WTC11 (cell line): ENCODE results near the gene DTNA. TPM values are rescaled to one million over a fixed set of nuclear protein-coding genes. Genes with fewer than 3 reads are reported as not detected.

Source experiments
- ATAC-seq: fragments of 200-7000 bp; cut with Tn5 transposase; 2 replicates; pipeline ENCODE4 v1.10.0; 2021; ENCODE audit warnings: mild to moderate bottlenecking, moderate library complexity
- CTCF ChIA-PET: fragments of 300-600 bp; sonication (Branson Sonifier 250); formaldehyde crosslinking; loops from one replicate; lab custom pipeline; 2021; ENCODE audit warnings: antibody characterized with exemption; lab: Charles Lee
- POLR2A ChIA-PET: fragments of 350-600 bp; sonication (Branson Sonifier 250); formaldehyde crosslinking; loops from one replicate; lab custom pipeline; 2021; ENCODE audit warnings: antibody characterized with exemption; lab: Charles Lee
- DNase-seq: peaks from one replicate; pipeline ENCODE4 v3.0.0; 2021; ENCODE audit warnings: low spot score
- H3K27ac Mint-ChIP-seq: 2 replicates; pipeline ENCODE4 v1.8.0; 2021; ENCODE audit warnings: mixed read lengths
- H3K27me3 Mint-ChIP-seq: 2 replicates; pipeline ENCODE4 v1.8.0; 2021; ENCODE audit warnings: low read depth, mild to moderate bottlenecking, moderate library complexity, mixed read lengths
- H3K36me3 Mint-ChIP-seq: 2 replicates; pipeline ENCODE4 v1.8.0; 2021; ENCODE audit warnings: mixed read lengths
- H3K4me1 Mint-ChIP-seq: 2 replicates; pipeline ENCODE4 v1.8.0; 2022; ENCODE audit warnings: mixed read lengths
- H3K4me3 Mint-ChIP-seq: 2 replicates; pipeline ENCODE4 v1.8.0; 2021; ENCODE audit warnings: mild to moderate bottlenecking, moderate library complexity, mixed read lengths
- H3K9me3 Mint-ChIP-seq: 2 replicates; pipeline ENCODE4 v1.8.0; 2021; ENCODE audit warnings: mixed read lengths
- CREB1 ChIP-seq: sonication (generic); formaldehyde crosslinking; IDR thresholded peaks from 2 replicates; pipeline ENCODE4 v1.8.0; 2023; ENCODE audit warnings: mild to moderate bottlenecking, missing genetic modification reagents
- CREM ChIP-seq: sonication (generic); formaldehyde crosslinking; IDR thresholded peaks from 2 replicates; pipeline ENCODE4 v1.8.1; 2022; ENCODE audit warnings: mild to moderate bottlenecking, missing genetic modification reagents, moderate library complexity
- EMX1 ChIP-seq: fragments of 250-450 bp; sonication (Bioruptor Pico); IDR thresholded peaks from 2 replicates; pipeline ENCODE4 v1.8.0; 2021; ENCODE audit warnings: mild to moderate bottlenecking
- ETV6 ChIP-seq: sonication (generic); formaldehyde crosslinking; IDR thresholded peaks from 2 replicates; pipeline ENCODE4 v1.8.1; 2022; ENCODE audit warnings: mild to moderate bottlenecking, missing genetic modification reagents
- FOXJ3 ChIP-seq: sonication (generic); formaldehyde crosslinking; IDR thresholded peaks from 2 replicates; pipeline ENCODE4 v1.9.0; 2021; ENCODE audit warnings: missing genetic modification reagents, mild to moderate bottlenecking, borderline replicate concordance
- FOXK1 ChIP-seq: sonication (generic); formaldehyde crosslinking; IDR thresholded peaks from 2 replicates; pipeline ENCODE4 v1.8.0; 2022; ENCODE audit warnings: mild to moderate bottlenecking, moderate library complexity, missing genetic modification reagents
- FOXP1 ChIP-seq: sonication (generic); formaldehyde crosslinking; IDR thresholded peaks from 2 replicates; pipeline ENCODE4 v1.8.0; 2022; ENCODE audit warnings: missing genetic modification reagents, mild to moderate bottlenecking, moderate library complexity, borderline replicate concordance
- JUN ChIP-seq: sonication (generic); formaldehyde crosslinking; IDR thresholded peaks from 2 replicates; pipeline ENCODE4 v1.8.0; 2023; ENCODE audit warnings: mild to moderate bottlenecking, missing genetic modification reagents
- MXD4 ChIP-seq: fragments of 250-450 bp; sonication (Bioruptor Pico); IDR thresholded peaks from 2 replicates; pipeline ENCODE4 v1.8.0; 2021; ENCODE audit warnings: mild to moderate bottlenecking, moderate library complexity, borderline replicate concordance
- TEAD4 ChIP-seq: sonication (generic); formaldehyde crosslinking; IDR thresholded peaks from 2 replicates; pipeline ENCODE4 v1.8.0; 2022; ENCODE audit warnings: mild to moderate bottlenecking, missing genetic modification reagents
- ZNF232 ChIP-seq: sonication (generic); formaldehyde crosslinking; IDR thresholded peaks from 2 replicates; pipeline ENCODE4 v1.8.0; 2022; ENCODE audit warnings: mild to moderate bottlenecking, missing genetic modification reagents
- ZNF263 ChIP-seq: sonication (generic); formaldehyde crosslinking; IDR thresholded peaks from 2 replicates; pipeline ENCODE4 v1.8.1; 2022; ENCODE audit warnings: low read depth, mild to moderate bottlenecking, moderate library complexity, missing genetic modification reagents
- ZNF396 ChIP-seq: fragments of 250-450 bp; sonication (Bioruptor Pico); IDR thresholded peaks from 2 replicates; pipeline ENCODE4 v1.8.0; 2021; ENCODE audit warnings: mild to moderate bottlenecking, moderate library complexity, borderline replicate concordance
- ZNF416 ChIP-seq: fragments of 250-450 bp; sonication (Bioruptor Pico); IDR thresholded peaks from 2 replicates; pipeline ENCODE4 v1.9.0; 2021; ENCODE audit warnings: mild to moderate bottlenecking, inconsistent platforms
- ZNF671 ChIP-seq: fragments of 250-450 bp; sonication (Bioruptor Pico); IDR thresholded peaks from 2 replicates; pipeline ENCODE4 v1.8.0; 2021; ENCODE audit warnings: mild to moderate bottlenecking
- total RNA-seq: library from RNA; stranded (reverse); gene quantifications from 3 replicates; pipeline ENCODE4 v1.2.3, GENCODE V29; 2021
- TF ChIP-seq, protein P1 (sequence below): sonication (generic); formaldehyde crosslinking; conservative IDR thresholded peaks from 2 replicates; pipeline ENCODE4 v1.8.1; 2023; ENCODE audit warnings: mild to moderate bottlenecking, low read depth, missing genetic modification reagents, moderate library complexity
- TF ChIP-seq, protein P2 (sequence below): sonication (generic); formaldehyde crosslinking; IDR thresholded peaks from 2 replicates; pipeline ENCODE4 v1.8.0; 2022; ENCODE audit warnings: mild to moderate bottlenecking, missing genetic modification reagents
- TF ChIP-seq, protein P3 (sequence below): fragments of 250-450 bp; sonication (Bioruptor Pico); IDR thresholded peaks from 2 replicates; pipeline ENCODE4 v1.9.0; 2021; ENCODE audit warnings: mild to moderate bottlenecking
- TF ChIP-seq, protein P4 (sequence below): fragments of 250-450 bp; sonication (Bioruptor Pico); IDR thresholded peaks from 2 replicates; pipeline ENCODE4 v2.1.2; 2022; ENCODE audit warnings: mild to moderate bottlenecking, moderate library complexity
- TF ChIP-seq, protein P5 (sequence below): sonication (generic); formaldehyde crosslinking; IDR thresholded peaks from 2 replicates; pipeline ENCODE4 v1.8.1; 2023; ENCODE audit warnings: mild to moderate bottlenecking, missing genetic modification reagents
- TF ChIP-seq, protein P6 (sequence below): sonication (generic); formaldehyde crosslinking; conservative IDR thresholded peaks from 2 replicates; pipeline ENCODE4 v1.8.1; 2022; ENCODE audit warnings: mild to moderate bottlenecking, missing genetic modification reagents
- TF ChIP-seq, protein P7 (sequence below): fragments of 250-450 bp; sonication (Bioruptor Pico); IDR thresholded peaks from 2 replicates; pipeline ENCODE4 v1.9.0; 2021; ENCODE audit warnings: moderate library complexity, mild to moderate bottlenecking, inconsistent platforms, borderline replicate concordance
- TF ChIP-seq, protein P8 (sequence below): sonication (generic); formaldehyde crosslinking; IDR thresholded peaks from 2 replicates; pipeline ENCODE4 v1.8.1; 2022; ENCODE audit warnings: mild to moderate bottlenecking, moderate library complexity, missing genetic modification reagents

DTNA gene
- total RNA-seq, 1 experiment from 2014 or later = 16.1 TPM

DNA sequence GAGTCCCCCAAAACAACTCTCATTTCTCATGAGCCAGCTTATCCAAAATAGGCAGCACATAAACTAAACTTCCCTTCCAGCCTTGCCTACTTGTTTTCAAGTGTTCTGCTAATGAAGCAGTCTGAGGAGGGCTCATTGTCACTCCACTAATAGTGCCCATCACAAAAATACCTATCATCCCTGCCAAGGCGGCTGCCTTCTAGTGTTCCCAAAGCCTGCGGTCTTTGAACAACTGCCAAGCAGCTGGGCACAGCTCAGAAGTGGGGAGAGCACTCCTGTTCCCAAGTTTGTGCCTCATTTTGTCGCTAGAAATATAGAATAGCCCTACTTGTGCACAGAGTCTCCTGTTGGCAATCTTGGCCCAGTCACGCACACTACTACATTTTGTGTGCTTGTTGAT, 50.3 kb downstream of the DTNA start (continued):
- TF ChIP-seq, protein P1, sequence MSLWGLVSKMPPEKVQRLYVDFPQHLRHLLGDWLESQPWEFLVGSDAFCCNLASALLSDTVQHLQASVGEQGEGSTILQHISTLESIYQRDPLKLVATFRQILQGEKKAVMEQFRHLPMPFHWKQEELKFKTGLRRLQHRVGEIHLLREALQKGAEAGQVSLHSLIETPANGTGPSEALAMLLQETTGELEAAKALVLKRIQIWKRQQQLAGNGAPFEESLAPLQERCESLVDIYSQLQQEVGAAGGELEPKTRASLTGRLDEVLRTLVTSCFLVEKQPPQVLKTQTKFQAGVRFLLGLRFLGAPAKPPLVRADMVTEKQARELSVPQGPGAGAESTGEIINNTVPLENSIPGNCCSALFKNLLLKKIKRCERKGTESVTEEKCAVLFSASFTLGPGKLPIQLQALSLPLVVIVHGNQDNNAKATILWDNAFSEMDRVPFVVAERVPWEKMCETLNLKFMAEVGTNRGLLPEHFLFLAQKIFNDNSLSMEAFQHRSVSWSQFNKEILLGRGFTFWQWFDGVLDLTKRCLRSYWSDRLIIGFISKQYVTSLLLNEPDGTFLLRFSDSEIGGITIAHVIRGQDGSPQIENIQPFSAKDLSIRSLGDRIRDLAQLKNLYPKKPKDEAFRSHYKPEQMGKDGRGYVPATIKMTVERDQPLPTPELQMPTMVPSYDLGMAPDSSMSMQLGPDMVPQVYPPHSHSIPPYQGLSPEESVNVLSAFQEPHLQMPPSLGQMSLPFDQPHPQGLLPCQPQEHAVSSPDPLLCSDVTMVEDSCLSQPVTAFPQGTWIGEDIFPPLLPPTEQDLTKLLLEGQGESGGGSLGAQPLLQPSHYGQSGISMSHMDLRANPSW = no peak
- TF ChIP-seq, protein P2, sequence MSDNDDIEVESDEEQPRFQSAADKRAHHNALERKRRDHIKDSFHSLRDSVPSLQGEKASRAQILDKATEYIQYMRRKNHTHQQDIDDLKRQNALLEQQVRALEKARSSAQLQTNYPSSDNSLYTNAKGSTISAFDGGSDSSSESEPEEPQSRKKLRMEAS = no peak
- TF ChIP-seq ETV6 (CRISPR knock-in tag) (no peak), CREB1 (CRISPR knock-in tag) (no peak), ZNF263 (CRISPR knock-in tag) (no peak), JUN (CRISPR knock-in tag) (no peak), TEAD4 (CRISPR knock-in tag) (no peak), MXD4 (CRISPR knock-in tag) (no peak)
- TF ChIP-seq, protein P3, sequence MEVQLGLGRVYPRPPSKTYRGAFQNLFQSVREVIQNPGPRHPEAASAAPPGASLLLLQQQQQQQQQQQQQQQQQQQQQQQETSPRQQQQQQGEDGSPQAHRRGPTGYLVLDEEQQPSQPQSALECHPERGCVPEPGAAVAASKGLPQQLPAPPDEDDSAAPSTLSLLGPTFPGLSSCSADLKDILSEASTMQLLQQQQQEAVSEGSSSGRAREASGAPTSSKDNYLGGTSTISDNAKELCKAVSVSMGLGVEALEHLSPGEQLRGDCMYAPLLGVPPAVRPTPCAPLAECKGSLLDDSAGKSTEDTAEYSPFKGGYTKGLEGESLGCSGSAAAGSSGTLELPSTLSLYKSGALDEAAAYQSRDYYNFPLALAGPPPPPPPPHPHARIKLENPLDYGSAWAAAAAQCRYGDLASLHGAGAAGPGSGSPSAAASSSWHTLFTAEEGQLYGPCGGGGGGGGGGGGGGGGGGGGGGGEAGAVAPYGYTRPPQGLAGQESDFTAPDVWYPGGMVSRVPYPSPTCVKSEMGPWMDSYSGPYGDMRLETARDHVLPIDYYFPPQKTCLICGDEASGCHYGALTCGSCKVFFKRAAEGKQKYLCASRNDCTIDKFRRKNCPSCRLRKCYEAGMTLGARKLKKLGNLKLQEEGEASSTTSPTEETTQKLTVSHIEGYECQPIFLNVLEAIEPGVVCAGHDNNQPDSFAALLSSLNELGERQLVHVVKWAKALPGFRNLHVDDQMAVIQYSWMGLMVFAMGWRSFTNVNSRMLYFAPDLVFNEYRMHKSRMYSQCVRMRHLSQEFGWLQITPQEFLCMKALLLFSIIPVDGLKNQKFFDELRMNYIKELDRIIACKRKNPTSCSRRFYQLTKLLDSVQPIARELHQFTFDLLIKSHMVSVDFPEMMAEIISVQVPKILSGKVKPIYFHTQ (CRISPR knock-in tag) = no peak

DNA sequence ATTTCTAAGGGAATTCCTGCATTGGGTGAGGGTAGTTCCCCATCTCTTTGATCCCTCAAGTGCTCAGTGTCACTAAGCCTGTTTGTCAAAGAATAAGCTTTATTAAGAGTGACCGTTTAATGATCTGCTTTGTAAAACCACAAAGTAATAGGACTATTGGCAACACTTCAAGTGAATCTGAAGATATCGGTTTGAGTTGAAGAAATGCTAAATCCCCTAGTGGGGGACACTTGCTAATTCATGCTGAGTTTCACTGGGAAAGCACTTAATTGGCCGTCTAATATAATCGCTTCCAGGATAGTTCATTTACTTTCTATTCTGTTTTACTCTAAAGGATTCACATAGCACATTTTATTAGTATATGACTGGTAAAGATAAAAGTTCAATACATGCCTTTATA, 54.4 kb downstream of the DTNA start:
- ChIA-PET CTCF (interaction anchor here (1.8 kb wide), 1 partner anchor 103 kb away, joined by 5 read pairs; no protein-coding TSS in a partner anchor), POLR2A (no interaction called here)
- TF ChIP-seq CREM (no peak), ZNF396 (CRISPR knock-in tag) (no peak), ZNF263 (CRISPR knock-in tag) (no peak), EMX1 (no peak), ZNF232 (CRISPR knock-in tag) (no peak), FOXP1 (CRISPR knock-in tag) (no peak), FOXK1 (CRISPR knock-in tag) (no peak), ZNF416 (CRISPR knock-in tag) (no peak), FOXJ3 (CRISPR knock-in tag) (no peak), ZNF671 (CRISPR knock-in tag) (no peak), TEAD4 (CRISPR knock-in tag) (no peak)
- TF ChIP-seq, protein P4, sequence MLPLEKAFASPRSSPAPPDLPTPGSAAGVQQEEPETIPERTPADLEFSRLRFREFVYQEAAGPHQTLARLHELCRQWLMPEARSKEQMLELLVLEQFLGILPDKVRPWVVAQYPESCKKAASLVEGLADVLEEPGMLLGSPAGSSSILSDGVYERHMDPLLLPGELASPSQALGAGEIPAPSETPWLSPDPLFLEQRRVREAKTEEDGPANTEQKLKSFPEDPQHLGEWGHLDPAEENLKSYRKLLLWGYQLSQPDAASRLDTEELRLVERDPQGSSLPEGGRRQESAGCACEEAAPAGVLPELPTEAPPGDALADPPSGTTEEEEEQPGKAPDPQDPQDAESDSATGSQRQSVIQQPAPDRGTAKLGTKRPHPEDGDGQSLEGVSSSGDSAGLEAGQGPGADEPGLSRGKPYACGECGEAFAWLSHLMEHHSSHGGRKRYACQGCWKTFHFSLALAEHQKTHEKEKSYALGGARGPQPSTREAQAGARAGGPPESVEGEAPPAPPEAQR (CRISPR knock-in tag) = no peak
- TF ChIP-seq, protein P5, sequence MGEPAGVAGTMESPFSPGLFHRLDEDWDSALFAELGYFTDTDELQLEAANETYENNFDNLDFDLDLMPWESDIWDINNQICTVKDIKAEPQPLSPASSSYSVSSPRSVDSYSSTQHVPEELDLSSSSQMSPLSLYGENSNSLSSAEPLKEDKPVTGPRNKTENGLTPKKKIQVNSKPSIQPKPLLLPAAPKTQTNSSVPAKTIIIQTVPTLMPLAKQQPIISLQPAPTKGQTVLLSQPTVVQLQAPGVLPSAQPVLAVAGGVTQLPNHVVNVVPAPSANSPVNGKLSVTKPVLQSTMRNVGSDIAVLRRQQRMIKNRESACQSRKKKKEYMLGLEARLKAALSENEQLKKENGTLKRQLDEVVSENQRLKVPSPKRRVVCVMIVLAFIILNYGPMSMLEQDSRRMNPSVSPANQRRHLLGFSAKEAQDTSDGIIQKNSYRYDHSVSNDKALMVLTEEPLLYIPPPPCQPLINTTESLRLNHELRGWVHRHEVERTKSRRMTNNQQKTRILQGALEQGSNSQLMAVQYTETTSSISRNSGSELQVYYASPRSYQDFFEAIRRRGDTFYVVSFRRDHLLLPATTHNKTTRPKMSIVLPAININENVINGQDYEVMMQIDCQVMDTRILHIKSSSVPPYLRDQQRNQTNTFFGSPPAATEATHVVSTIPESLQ (CRISPR knock-in tag) = no peak
- TF ChIP-seq, protein P6, sequence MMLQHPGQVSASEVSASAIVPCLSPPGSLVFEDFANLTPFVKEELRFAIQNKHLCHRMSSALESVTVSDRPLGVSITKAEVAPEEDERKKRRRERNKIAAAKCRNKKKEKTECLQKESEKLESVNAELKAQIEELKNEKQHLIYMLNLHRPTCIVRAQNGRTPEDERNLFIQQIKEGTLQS (CRISPR knock-in tag) = no peak
- TF ChIP-seq, protein P7, sequence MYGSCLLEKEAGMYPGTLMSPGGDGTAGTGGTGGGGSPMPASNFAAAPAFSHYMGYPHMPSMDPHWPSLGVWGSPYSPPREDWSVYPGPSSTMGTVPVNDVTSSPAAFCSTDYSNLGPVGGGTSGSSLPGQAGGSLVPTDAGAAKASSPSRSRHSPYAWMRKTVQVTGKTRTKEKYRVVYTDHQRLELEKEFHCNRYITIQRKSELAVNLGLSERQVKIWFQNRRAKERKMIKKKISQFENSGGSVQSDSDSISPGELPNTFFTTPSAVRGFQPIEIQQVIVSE (CRISPR knock-in tag) = no peak
- TF ChIP-seq, protein P8, sequence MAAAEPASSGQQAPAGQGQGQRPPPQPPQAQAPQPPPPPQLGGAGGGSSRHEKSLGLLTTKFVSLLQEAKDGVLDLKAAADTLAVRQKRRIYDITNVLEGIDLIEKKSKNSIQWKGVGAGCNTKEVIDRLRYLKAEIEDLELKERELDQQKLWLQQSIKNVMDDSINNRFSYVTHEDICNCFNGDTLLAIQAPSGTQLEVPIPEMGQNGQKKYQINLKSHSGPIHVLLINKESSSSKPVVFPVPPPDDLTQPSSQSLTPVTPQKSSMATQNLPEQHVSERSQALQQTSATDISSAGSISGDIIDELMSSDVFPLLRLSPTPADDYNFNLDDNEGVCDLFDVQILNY (CRISPR knock-in tag) = no peak
- H3K36me3 Mint-ChIP-seq = no peaks in the 10 kb centered on the region
- no peaks in the 10 kb centered on the region for H3K4me1 Mint-ChIP-seq
- DNase-seq (no peak), ATAC-seq (peak; percentile 24; the same call in 1 of the 2 replicates)
- no peaks in the 10 kb centered on the region for H3K27me3 Mint-ChIP-seq
- no peak overlapping the region for H3K4me3 Mint-ChIP-seq
- H3K27ac Mint-ChIP-seq = no peak overlapping the region; the same call in 1 of the 2 replicates
- H3K9me3 Mint-ChIP-seq = no peaks in the 10 kb centered on the region
